ENCODE results near the gene NPR1. TPM values are rescaled to one million over a fixed set of nuclear protein-coding genes. Genes with fewer than 3 reads are reported as not detected.

NPR1 gene
- polyA plus RNA-seq, 2 of the 4 experiments (the other 2 are of a cell fraction) = 0.39 to 1.9 TPM

- ChIA-PET CTCF (interaction anchor here (2.7 to 3.2 kb wide), 2 partner anchors 9 to 14 kb away, joined by 8 to 22 read pairs; partner anchors contain the start of genes S100A1 and S100A13), POLR2A (interaction anchor here (1.3 kb wide), 1 partner anchor 14 kb away, joined by 3 read pairs; the partner anchor contains the start of genes S100A1 and S100A13)
- DNase-seq (ENCODE audit: low read depth in 1 of 2, low spot score in 1 of 2) (no peak), FAIRE-seq (no peak), ATAC-seq (no peak)
- no peak overlapping the region for H3K27ac ChIP-seq
- H3K4me2 ChIP-seq = no peak overlapping the region
- peaks cover 5% of the 10 kb centered on the region; the same call in 2 of the 3 replicates for H3K4me1 ChIP-seq
- H3K9me3 ChIP-seq = no peaks in the 10 kb centered on the region
- H3K4me3 ChIP-seq = no peak overlapping the region
- no peak for TF ChIP-seq ZC3H11A (IDR thresholded peaks at IDR 0.05)
- TF ChIP-seq CBX2 (IDR thresholded peaks at IDR 0.05; ENCODE audit: borderline replicate concordance, low read depth) = no peak
- no peak for TF ChIP-seq HOXB5 (CRISPR knock-in tag; IDR thresholded peaks at IDR 0.05)
- TF ChIP-seq PBX3 (IDR thresholded peaks at IDR 0.05) = no peak
- no peak for TF ChIP-seq BHLHE40 (IDR thresholded peaks at IDR 0.05; ENCODE audit: low read depth, low read length)
- no peak for TF ChIP-seq RNF2 (IDR thresholded peaks at IDR 0.05; ENCODE audit: borderline replicate concordance, low read depth)
- TF ChIP-seq E2F6 (IDR thresholded peaks at IDR 0.05; ENCODE audit: borderline replicate concordance, low read depth) = no peak
- no peak for TF ChIP-seq POLR2A (IDR thresholded peaks at IDR 0.05; ENCODE audit: low read length)
- 91% methylated on average over 11 of the region's 11 CpGs for WGBS (ENCODE audit: missing lambda C conversion rate)
Observed at GRCh38 chr1:153642161-153642560, 36.3 kb upstream of the NPR1 start.

GRCh38 chr1:153643100-153643499 is 35.4 kb upstream of the NPR1 start:
- ChIA-PET POLR2A (interaction anchor here (2.1 to 5.1 kb wide), 2 partner anchors 9 to 10 kb away, joined by 5 to 48 read pairs; partner anchors contain the start of gene CHTOP), CTCF (interaction anchor here (0.5 to 3.2 kb wide), 10 partner anchors 8 to 291 kb away, joined by 3 to 22 read pairs (median 3); partner anchors contain the start of genes S100A1 and S100A13)
- DNase-seq (ENCODE audit: low read depth in 1 of 2, low spot score in 1 of 2) (no peak), ATAC-seq (no peak), FAIRE-seq (no peak)
- Histone ChIP-seq H3K4me1 (peaks cover 5% of the 10 kb centered on the region; the same call in 1 of the 3 replicates), H3K9me3 (no peaks in the 10 kb centered on the region), H3K27ac (no peak overlapping the region), H3K4me2 (no peak overlapping the region), H3K4me3 (no peak overlapping the region)
- TF ChIP-seq RCOR1 (IDR thresholded peaks at IDR 0.05; ENCODE audit: low read depth, low read length) (no peak), EHMT2 (IDR thresholded peaks at IDR 0.05; ENCODE audit: low read depth) (no peak), EHF (CRISPR knock-in tag; IDR thresholded peaks at IDR 0.05) (no peak), GATA3 (IDR thresholded peaks at IDR 0.05; ENCODE audit: borderline replicate concordance) (no peak), PHF8 (IDR thresholded peaks at IDR 0.05; ENCODE audit: borderline replicate concordance, low read depth) (no peak), CBX2 (IDR thresholded peaks at IDR 0.05; ENCODE audit: borderline replicate concordance, low read depth) (no peak), ZNF302 (CRISPR knock-in tag; IDR thresholded peaks at IDR 0.05) (no peak)
- 91% methylated on average over 11 of the region's 11 CpGs for WGBS (ENCODE audit: missing lambda C conversion rate)

GRCh38 chr1:153643816-153644215 is 34.7 kb upstream of the NPR1 start:
- peaks cover 5% of the 10 kb centered on the region; the same call in 1 of the 3 replicates for H3K4me1 ChIP-seq
- ChIA-PET POLR2A (interaction anchor here (2.1 to 5.1 kb wide), 2 partner anchors 9 kb away, joined by 5 to 48 read pairs; partner anchors contain the start of gene CHTOP), CTCF (interaction anchor here (0.5 to 6.3 kb wide), 13 partner anchors 7 to 292 kb away, joined by 3 to 35 read pairs (median 3); partner anchors contain the start of genes CHTOP, S100A1 and S100A13)
- no peak for ATAC-seq
- no peak for DNase-seq (ENCODE audit: low read depth in 1 of 2, low spot score in 1 of 2)
- TF ChIP-seq SMC3 (IDR thresholded peaks at IDR 0.05) (no peak), TP53 (CRISPR knock-in tag; IDR thresholded peaks at IDR 0.05) (no peak), EP300 (IDR thresholded peaks at IDR 0.05) (no peak), POLR2AphosphoS2 (conservative IDR thresholded peaks at IDR 0.05; ENCODE audit: low read length) (no peak), USF2 (IDR thresholded peaks at IDR 0.05) (no peak)
- H3K9me3 ChIP-seq = no peaks in the 10 kb centered on the region
- FAIRE-seq = no peak
- no peak overlapping the region for H3K27ac ChIP-seq
- H3K4me3 ChIP-seq = no peak overlapping the region
- no peak overlapping the region for H3K4me2 ChIP-seq
